ENCODE results near the gene ZNF441.

The ZNF441 gene

DNA sequence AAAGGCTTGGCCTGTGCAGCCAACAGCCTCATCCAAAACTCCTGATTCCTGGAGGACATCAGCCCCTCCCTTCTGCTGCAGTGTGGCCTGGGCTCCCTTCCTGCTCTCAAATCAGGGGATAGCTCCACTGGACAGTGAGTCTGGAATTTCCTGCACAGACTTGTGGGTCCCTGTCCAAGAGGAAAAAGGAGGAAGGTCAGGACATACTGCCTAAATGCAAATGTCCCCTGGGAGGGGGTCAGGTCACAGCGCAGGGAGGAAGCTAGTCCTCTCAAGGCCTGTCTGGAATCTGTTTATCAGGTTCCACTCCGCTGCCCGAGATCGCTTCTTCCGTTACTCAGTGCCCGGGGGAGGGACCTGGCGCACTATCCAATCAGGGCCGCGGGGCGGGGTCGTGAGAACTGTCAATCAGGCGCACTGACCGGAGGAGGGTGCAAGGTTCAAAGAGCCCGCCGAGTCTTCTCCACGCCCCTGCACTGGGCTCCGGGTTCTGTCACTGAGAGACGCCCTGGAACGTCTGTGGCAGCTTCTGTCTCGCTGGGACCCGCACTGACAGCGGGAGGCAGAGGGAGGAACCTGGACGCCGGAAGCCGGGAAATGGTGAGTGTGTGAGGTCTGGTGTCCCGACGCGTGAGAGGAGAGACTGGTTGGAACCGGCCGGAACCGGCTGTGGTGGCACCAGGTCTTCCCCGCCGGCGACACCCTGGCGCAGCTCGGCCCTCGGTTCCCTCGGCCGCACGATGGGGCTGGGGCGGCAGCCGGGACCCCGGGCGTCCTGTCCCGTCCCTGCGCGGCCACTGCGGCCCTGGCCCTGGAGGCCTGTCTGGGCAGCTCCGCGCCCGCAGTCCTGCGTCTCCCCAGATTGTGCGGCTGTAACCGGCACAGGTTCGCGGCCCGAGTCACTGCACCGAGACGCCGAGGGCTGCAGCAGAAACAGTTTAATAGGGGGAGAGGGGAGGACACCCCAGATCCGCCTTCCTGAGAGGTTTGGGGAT lies at the start of gene ZNF441:
Gene ZNF441 (plus strand): TSS at position 404 of the 995 bp plus-strand sequence. CDS start 194 bp downstream, at position 598.
- H3K4me2 ChIP-seq (ENCODE audit: low read length) = peak within 1 kb of the TSS; percentile 85
- TF ChIP-seq, protein P1, sequence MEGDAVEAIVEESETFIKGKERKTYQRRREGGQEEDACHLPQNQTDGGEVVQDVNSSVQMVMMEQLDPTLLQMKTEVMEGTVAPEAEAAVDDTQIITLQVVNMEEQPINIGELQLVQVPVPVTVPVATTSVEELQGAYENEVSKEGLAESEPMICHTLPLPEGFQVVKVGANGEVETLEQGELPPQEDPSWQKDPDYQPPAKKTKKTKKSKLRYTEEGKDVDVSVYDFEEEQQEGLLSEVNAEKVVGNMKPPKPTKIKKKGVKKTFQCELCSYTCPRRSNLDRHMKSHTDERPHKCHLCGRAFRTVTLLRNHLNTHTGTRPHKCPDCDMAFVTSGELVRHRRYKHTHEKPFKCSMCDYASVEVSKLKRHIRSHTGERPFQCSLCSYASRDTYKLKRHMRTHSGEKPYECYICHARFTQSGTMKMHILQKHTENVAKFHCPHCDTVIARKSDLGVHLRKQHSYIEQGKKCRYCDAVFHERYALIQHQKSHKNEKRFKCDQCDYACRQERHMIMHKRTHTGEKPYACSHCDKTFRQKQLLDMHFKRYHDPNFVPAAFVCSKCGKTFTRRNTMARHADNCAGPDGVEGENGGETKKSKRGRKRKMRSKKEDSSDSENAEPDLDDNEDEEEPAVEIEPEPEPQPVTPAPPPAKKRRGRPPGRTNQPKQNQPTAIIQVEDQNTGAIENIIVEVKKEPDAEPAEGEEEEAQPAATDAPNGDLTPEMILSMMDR (IDR thresholded peaks at IDR 0.05; ENCODE audit: low read depth, low read length) = no peak
- no peak for TF ChIP-seq EZH2phosphoT487 (IDR thresholded peaks at IDR 0.05; ENCODE audit: low read depth)
- peak within 1 kb of the TSS; percentile 79 for H3K9ac ChIP-seq (ENCODE audit: low read length)
- H2AFZ ChIP-seq (ENCODE audit: low read depth, low read length) = peak within 1 kb of the TSS; percentile 94
- peaks cover 29% of the 10 kb centered on the region for H3K79me2 ChIP-seq (ENCODE audit: low read length)
- peaks cover 15% of the 10 kb centered on the region for H3K9me3 ChIP-seq (ENCODE audit: insufficient read depth, low read length)
- H4K20me1 ChIP-seq (ENCODE audit: insufficient read depth, low read length) = no peaks in the 10 kb centered on the region
- peaks cover 12% of the 10 kb centered on the region for H3K4me1 ChIP-seq (ENCODE audit: low read length)
- peak within 1 kb of the TSS; percentile 36 for H3K27ac ChIP-seq (ENCODE audit: low read length)
- H3K4me3 ChIP-seq (ENCODE audit: low read length) = peak within 1 kb of the TSS; percentile 80
- peaks cover 26% of the 10 kb centered on the region for H3K36me3 ChIP-seq (replicated peaks; ENCODE audit: low read depth, low read length)
- H3K27me3 ChIP-seq (ENCODE audit: low read depth, low read length) = no peaks in the 10 kb centered on the region

DNA sequence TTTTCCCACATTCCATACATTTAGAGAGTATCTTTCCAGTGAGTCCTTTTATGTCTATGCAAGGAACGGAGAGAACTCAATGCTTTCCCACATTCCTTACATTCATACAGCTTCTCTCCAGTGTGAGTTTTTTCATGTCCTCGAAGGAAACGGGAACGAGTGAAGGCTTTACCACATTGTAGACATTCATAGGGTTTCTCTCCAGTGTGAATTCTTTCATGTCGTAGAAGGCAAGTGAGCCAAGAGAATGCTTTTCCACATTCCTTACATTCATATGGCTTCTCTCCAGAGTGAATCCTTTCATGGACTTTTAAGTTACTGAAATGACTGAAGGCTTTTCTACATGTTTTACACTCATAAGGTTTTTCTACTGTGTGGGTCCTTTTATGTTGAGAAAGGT lies 45.1 kb upstream of the ZNF441 start:
- H2AFZ ChIP-seq (ENCODE audit: low read depth, low read length) = no peak overlapping the region
- no peaks in the 10 kb centered on the region for H3K27me3 ChIP-seq (ENCODE audit: low read depth, low read length)
- peaks cover 4% of the 10 kb centered on the region; the same call in 1 of the 2 replicates for H3K4me1 ChIP-seq (ENCODE audit: low read length)
- TF ChIP-seq, protein P1 (IDR thresholded peaks at IDR 0.05; ENCODE audit: low read depth, low read length) = no peak
- TF ChIP-seq EZH2phosphoT487 (IDR thresholded peaks at IDR 0.05; ENCODE audit: low read depth) = no peak
- H4K20me1 ChIP-seq (ENCODE audit: insufficient read depth, low read length) = no peaks in the 10 kb centered on the region
- peaks cover 29% of the 10 kb centered on the region; the same call in 1 of the 2 replicates for H3K9me3 ChIP-seq (ENCODE audit: insufficient read depth, low read length)
- no peak overlapping the region for H3K27ac ChIP-seq (ENCODE audit: low read length)
- H3K4me3 ChIP-seq (ENCODE audit: low read length) = no peak overlapping the region
- no peak overlapping the region for H3K9ac ChIP-seq (ENCODE audit: low read length)
- H3K4me2 ChIP-seq (ENCODE audit: low read length) = no peak overlapping the region
- peaks cover 14% of the 10 kb centered on the region for H3K79me2 ChIP-seq (ENCODE audit: low read length)
- H3K36me3 ChIP-seq (replicated peaks; ENCODE audit: low read depth, low read length) = peaks cover 76% of the 10 kb centered on the region

DNA sequence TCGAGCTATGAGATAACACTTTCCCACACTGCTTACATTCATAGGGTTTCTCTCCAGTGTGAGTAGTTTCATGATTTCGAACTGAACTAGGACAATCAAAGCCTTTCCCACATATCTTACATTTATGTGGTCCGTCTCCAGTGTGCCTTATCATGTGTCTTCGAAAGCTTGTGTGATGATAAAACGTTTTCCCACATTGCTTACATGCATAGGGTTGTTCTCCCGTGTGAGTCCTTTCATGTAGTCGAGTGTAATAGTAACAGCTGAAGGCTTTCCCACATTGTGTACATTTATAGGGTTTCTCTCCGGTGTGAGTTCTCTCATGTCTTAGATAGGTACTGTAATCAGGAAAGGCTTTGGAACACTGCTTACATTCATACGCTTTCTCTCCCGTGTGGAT lies 44.4 kb upstream of the ZNF441 start:
- Histone ChIP-seq H3K27ac (ENCODE audit: low read length) (no peak overlapping the region), H3K79me2 (ENCODE audit: low read length) (peaks cover 17% of the 10 kb centered on the region), H3K9ac (ENCODE audit: low read length) (no peak overlapping the region), H3K4me1 (ENCODE audit: low read length) (no peaks in the 10 kb centered on the region), H3K4me2 (ENCODE audit: low read length) (no peak overlapping the region), H3K27me3 (ENCODE audit: low read depth, low read length) (no peaks in the 10 kb centered on the region), H4K20me1 (ENCODE audit: insufficient read depth, low read length) (no peaks in the 10 kb centered on the region), H3K9me3 (ENCODE audit: insufficient read depth, low read length) (peaks cover 29% of the 10 kb centered on the region; the same call in 1 of the 2 replicates), H2AFZ (ENCODE audit: low read depth, low read length) (no peak overlapping the region), H3K36me3 (replicated peaks; ENCODE audit: low read depth, low read length) (peaks cover 81% of the 10 kb centered on the region), H3K4me3 (ENCODE audit: low read length) (no peak overlapping the region)
- TF ChIP-seq, protein P1 (IDR thresholded peaks at IDR 0.05; ENCODE audit: low read depth, low read length) = no peak
- TF ChIP-seq EZH2phosphoT487 (IDR thresholded peaks at IDR 0.05; ENCODE audit: low read depth) = no peak

DNA sequence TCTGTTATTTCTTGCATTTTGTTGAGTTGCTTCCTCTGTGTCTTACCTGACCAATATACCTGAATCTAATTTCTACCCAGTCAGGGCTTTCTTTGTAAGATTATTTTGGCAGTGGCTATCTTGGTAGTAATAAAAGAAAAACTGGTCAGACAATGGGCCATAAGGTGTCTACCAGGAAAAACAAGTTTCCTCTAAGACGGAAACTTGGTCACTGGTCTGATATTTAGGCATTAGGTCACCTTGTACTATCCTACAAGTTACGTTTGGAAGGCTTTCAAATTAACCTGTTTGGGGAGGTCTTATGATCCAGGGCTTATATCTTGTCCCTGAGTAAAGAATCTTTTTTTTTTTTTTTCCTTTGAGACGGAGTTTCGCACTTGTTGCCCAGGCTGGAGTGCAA lies 37.2 kb upstream of the ZNF441 start:
- Histone ChIP-seq H3K9me3 (ENCODE audit: insufficient read depth, low read length) (peaks cover 6% of the 10 kb centered on the region; the same call in 1 of the 2 replicates), H3K36me3 (replicated peaks; ENCODE audit: low read depth, low read length) (peaks cover 72% of the 10 kb centered on the region), H2AFZ (ENCODE audit: low read depth, low read length) (no peak overlapping the region), H3K27me3 (ENCODE audit: low read depth, low read length) (no peaks in the 10 kb centered on the region), H3K79me2 (ENCODE audit: low read length) (peaks cover 68% of the 10 kb centered on the region), H3K4me2 (ENCODE audit: low read length) (no peak overlapping the region), H3K9ac (ENCODE audit: low read length) (no peak overlapping the region), H3K4me1 (ENCODE audit: low read length) (no peaks in the 10 kb centered on the region), H3K27ac (ENCODE audit: low read length) (no peak overlapping the region), H3K4me3 (ENCODE audit: low read length) (no peak overlapping the region), H4K20me1 (ENCODE audit: insufficient read depth, low read length) (peaks cover 7% of the 10 kb centered on the region; the same call in 1 of the 2 replicates)
- TF ChIP-seq, protein P1 (IDR thresholded peaks at IDR 0.05; ENCODE audit: low read depth, low read length) = no peak
- TF ChIP-seq EZH2phosphoT487 (IDR thresholded peaks at IDR 0.05; ENCODE audit: low read depth) = no peak
